Measurements from ENCODE around the gene CEACAM3. TPM values are rescaled to one million over a fixed set of nuclear protein-coding genes. Genes with fewer than 3 reads are reported as not detected.
"Not testable (repeated sequence)": the region's sequence is repeated elsewhere in the genome, so short reads cannot be mapped to it uniquely, and the experiment has no call there.

CEACAM3 gene
- total RNA-seq, 2 donors from 2014 or later: 0.71 to 0.93 TPM

- DNase-seq (ENCODE audit: low spot score); intact Hi-C loops (cut with DNase I): not testable (repeated sequence)
Observed at GRCh38 chr19:41788518-41788917, 7.9 kb upstream of the CEACAM3 start.

- intact Hi-C loops (cut with DNase I): not testable (repeated sequence)
Observed at GRCh38 chr19:41789053-41789452, 7.3 kb upstream of the CEACAM3 start.

GRCh38 chr19:41792513-41793413 lies 3.6 kb upstream of the CEACAM3 start:
- no peak for DNase-seq (ENCODE audit: low spot score)
- intact Hi-C loops (cut with DNase I): no loop called here

More at GRCh38 chr19:41789053-41789452, 7.3 kb upstream of the CEACAM3 start:
- DNase-seq (ENCODE audit: low spot score): not testable (repeated sequence)

GRCh38 chr19:41793414-41793727 lies 3.0 kb upstream of the CEACAM3 start:
- DNase-seq (ENCODE audit: low spot score): no peak

GRCh38 chr19:41795031-41795461 lies 1.3 kb upstream of the CEACAM3 start:
- intact Hi-C loops (cut with DNase I): no loop called here
- no peak for DNase-seq (ENCODE audit: low spot score)

More at GRCh38 chr19:41793414-41793727, 3.0 kb upstream of the CEACAM3 start:
- intact Hi-C loops (cut with DNase I): no loop called here

- no peak for DNase-seq (ENCODE audit: low spot score)
- intact Hi-C loops (cut with DNase I): no loop called here
Observed at GRCh38 chr19:41796901-41797300, 514 bp downstream of the CEACAM3 start.

GRCh38 chr19:41799444-41800000 lies 3.1 kb downstream of the CEACAM3 start:
- DNase-seq (ENCODE audit: low spot score): no peak
- intact Hi-C loops (cut with DNase I): no loop called here

GRCh38 chr19:41801031-41801430 lies 4.6 kb downstream of the CEACAM3 start:
- intact Hi-C loops (cut with DNase I): no loop called here
- no peak for DNase-seq (ENCODE audit: low spot score)

- intact Hi-C loops (cut with DNase I): no loop called here
- no peak for DNase-seq (ENCODE audit: low spot score)
Observed at GRCh38 chr19:41801792-41802211, 5.4 kb downstream of the CEACAM3 start.

GRCh38 chr19:41802770-41803169 lies 6.4 kb downstream of the CEACAM3 start:
- intact Hi-C loops (cut with DNase I): no loop called here
- DNase-seq (ENCODE audit: low spot score): no peak

- intact Hi-C loops (cut with DNase I): no loop called here
- no peak for DNase-seq (ENCODE audit: low spot score)
Observed at GRCh38 chr19:41804336-41804735, 7.9 kb downstream of the CEACAM3 start.

- intact Hi-C loops (cut with DNase I): no loop called here
- DNase-seq (ENCODE audit: low spot score): no peak
Observed at GRCh38 chr19:41807176-41807575, 10.8 kb downstream of the CEACAM3 start.

- DNase-seq (ENCODE audit: low spot score): no peak
- intact Hi-C loops (cut with DNase I): no loop called here
Observed at GRCh38 chr19:41808663-41809566, 12.5 kb downstream of the CEACAM3 start.

GRCh38 chr19:41810301-41810700 lies 13.9 kb downstream of the CEACAM3 start:
- intact Hi-C loops (cut with DNase I): no loop called here
- no peak for DNase-seq (ENCODE audit: low spot score)

GRCh38 chr19:41811036-41811435 lies 14.6 kb downstream of the CEACAM3 start:
- no peak for DNase-seq (ENCODE audit: low spot score)

GRCh38 chr19:41811981-41812380 lies 15.6 kb downstream of the CEACAM3 start:
- intact Hi-C loops (cut with DNase I): no loop called here
- DNase-seq (ENCODE audit: low spot score): no peak

More at GRCh38 chr19:41811036-41811435, 14.6 kb downstream of the CEACAM3 start:
- intact Hi-C loops (cut with DNase I): no loop called here

GRCh38 chr19:41813911-41814310 lies 17.5 kb downstream of the CEACAM3 start:
- intact Hi-C loops (cut with DNase I): no loop called here
- no peak for DNase-seq (ENCODE audit: low spot score)

GRCh38 chr19:41815301-41815700 lies 18.9 kb downstream of the CEACAM3 start:
- intact Hi-C loops (cut with DNase I): no loop called here
- DNase-seq (ENCODE audit: low spot score): no peak

GRCh38 chr19:41816761-41817160 lies 20.4 kb downstream of the CEACAM3 start:
- no peak for DNase-seq (ENCODE audit: low spot score)
- intact Hi-C loops (cut with DNase I): no loop called here

Data from posterior vena cava (tissue), 2 donors.